Measurements from ENCODE around the gene CBLN3. TPM values are rescaled to one million over a fixed set of nuclear protein-coding genes. Genes with fewer than 3 reads are reported as not detected.

CBLN3 gene
- total RNA-seq, 3 donors from 2014 or later (not counting 1 experiment from before 2014, with no cell fraction given) = 0.75 to 1.5 (median 1.1) TPM

- Mint-ChIP-seq H3K4me3 (no peak overlapping the region), H3K9me3 (no peaks in the 10 kb centered on the region), H3K36me3 (no peaks in the 10 kb centered on the region), H3K4me1 (peaks cover 4 to 6% of the 10 kb centered on the region in 2 donors), H3K27me3 (ENCODE audit: low read depth in 2 of 2) (peaks cover 0 to 12% of the 10 kb centered on the region in 2 donors), H3K27ac (no peak overlapping the region)
- intact Hi-C loops (cut with micrococcal nuclease) = no loop called here
- no peak for ATAC-seq
- no peaks in the 10 kb centered on the region for H3K36me3 ChIP-seq (ENCODE audit: control insufficient read depth, insufficient read depth, low read length)
- 92% methylated on average over 3 of the region's 5 CpGs for WGBS (ENCODE audit: insufficient coverage)
- H3K4me1 ChIP-seq (ENCODE audit: control insufficient read depth, insufficient read depth, low read length) = peaks cover 4% of the 10 kb centered on the region
- TF ChIP-seq CTCF (IDR thresholded peaks at IDR 0.05) = no peak
- H3K4me3 ChIP-seq (ENCODE audit: low read length) = no peak overlapping the region
- H3K27ac ChIP-seq (ENCODE audit: low read length) = no peak overlapping the region
- DNase-seq = no peak
- H3K9me3 ChIP-seq (ENCODE audit: control insufficient read depth, insufficient read depth, low read length) = no peaks in the 10 kb centered on the region
- no peaks in the 10 kb centered on the region for H3K27me3 ChIP-seq (ENCODE audit: control insufficient read depth, insufficient read depth, low read length)
These were observed 33.8 kb upstream of the CBLN3 start for GRCh38 chr14:24463017-24463883.

- no peaks in the 10 kb centered on the region for H3K27me3 ChIP-seq (ENCODE audit: control insufficient read depth, insufficient read depth, low read length)
- H3K9me3 ChIP-seq (ENCODE audit: control insufficient read depth, insufficient read depth, low read length) = peaks cover 5% of the 10 kb centered on the region
- ATAC-seq (no peak), DNase-seq (no peak)
- Mint-ChIP-seq H3K4me1 (peaks cover 6 to 11% of the 10 kb centered on the region in 2 donors), H3K9me3 (no peaks in the 10 kb centered on the region), H3K36me3 (no peaks in the 10 kb centered on the region), H3K27ac (no peak overlapping the region), H3K4me3 (no peak overlapping the region), H3K27me3 (ENCODE audit: low read depth in 2 of 2) (no peaks in the 10 kb centered on the region)
- H3K27ac ChIP-seq (ENCODE audit: low read length) = no peak overlapping the region
- no peak overlapping the region for H3K4me3 ChIP-seq (ENCODE audit: low read length)
- H3K4me1 ChIP-seq (ENCODE audit: control insufficient read depth, insufficient read depth, low read length) = peaks cover 4% of the 10 kb centered on the region
- no peak for TF ChIP-seq CTCF (IDR thresholded peaks at IDR 0.05)
- no peaks in the 10 kb centered on the region for H3K36me3 ChIP-seq (ENCODE audit: control insufficient read depth, insufficient read depth, low read length)
- intact Hi-C loops (cut with micrococcal nuclease) = no loop called here
These were observed 31.9 kb upstream of the CBLN3 start for GRCh38 chr14:24461336-24461735.

GRCh38 chr14:24459331-24459730 is 29.9 kb upstream of the CBLN3 start:
- Histone ChIP-seq H3K27me3 (ENCODE audit: control insufficient read depth, insufficient read depth, low read length) (no peaks in the 10 kb centered on the region), H3K4me1 (ENCODE audit: control insufficient read depth, insufficient read depth, low read length) (no peaks in the 10 kb centered on the region), H3K36me3 (ENCODE audit: control insufficient read depth, insufficient read depth, low read length) (no peaks in the 10 kb centered on the region), H3K9me3 (ENCODE audit: control insufficient read depth, insufficient read depth, low read length) (peaks cover 5% of the 10 kb centered on the region), H3K4me3 (ENCODE audit: low read length) (no peak overlapping the region), H3K27ac (ENCODE audit: low read length) (no peak overlapping the region)
- no peak for ATAC-seq
- Mint-ChIP-seq H3K9me3 (no peaks in the 10 kb centered on the region), H3K4me3 (no peak overlapping the region), H3K27me3 (ENCODE audit: low read depth in 2 of 2) (no peaks in the 10 kb centered on the region), H3K27ac (no peak overlapping the region), H3K36me3 (no peaks in the 10 kb centered on the region), H3K4me1 (peaks cover 2 to 7% of the 10 kb centered on the region in 2 donors)
- intact Hi-C loops (cut with micrococcal nuclease) = no loop called here
- WGBS (ENCODE audit: insufficient coverage) = 94% methylated on average over 3 of the region's 3 CpGs
- TF ChIP-seq CTCF (IDR thresholded peaks at IDR 0.05) = no peak
- DNase-seq = no peak

- no peak overlapping the region for H3K4me3 ChIP-seq (ENCODE audit: low read length)
- no peaks in the 10 kb centered on the region for H3K36me3 Mint-ChIP-seq
- TF ChIP-seq CTCF (IDR thresholded peaks at IDR 0.05) = no peak
- no peak overlapping the region for H3K27ac ChIP-seq (ENCODE audit: low read length)
- WGBS (ENCODE audit: insufficient coverage) = 93% methylated on average over 1 of the region's 1 CpG
- intact Hi-C loops (cut with micrococcal nuclease) = no loop called here
- no peaks in the 10 kb centered on the region for H3K9me3 Mint-ChIP-seq
- no peak for ATAC-seq
- no peaks in the 10 kb centered on the region for H3K27me3 ChIP-seq (ENCODE audit: control insufficient read depth, insufficient read depth, low read length)
- no peak overlapping the region for H3K4me3 Mint-ChIP-seq
- H3K27me3 Mint-ChIP-seq (ENCODE audit: low read depth in 2 of 2) = no peaks in the 10 kb centered on the region
- no peak for DNase-seq
- no peaks in the 10 kb centered on the region for H3K36me3 ChIP-seq (ENCODE audit: control insufficient read depth, insufficient read depth, low read length)
- no peak overlapping the region for H3K27ac Mint-ChIP-seq
- H3K4me1 ChIP-seq (ENCODE audit: control insufficient read depth, insufficient read depth, low read length) = no peaks in the 10 kb centered on the region
- H3K4me1 Mint-ChIP-seq = peaks cover 0 to 7% of the 10 kb centered on the region in 2 donors
- peaks cover 5% of the 10 kb centered on the region for H3K9me3 ChIP-seq (ENCODE audit: control insufficient read depth, insufficient read depth, low read length)
These were observed 29.3 kb upstream of the CBLN3 start for GRCh38 chr14:24458736-24459135.
